Stimulated activated CD4-positive, alpha-beta T cell treated with anti-CD3 and anti-CD28 coated beads, Interleukin-2, amount 100 ng/mL, for 48 hours (primary cell): Measurements from ENCODE around the gene RASAL1.

Source experiments
- DNase-seq, 2 donors: peaks; one replicate each; pipeline ENCODE4 v3.0.0-alpha.2; 2020

Gene RASAL1, protein sequence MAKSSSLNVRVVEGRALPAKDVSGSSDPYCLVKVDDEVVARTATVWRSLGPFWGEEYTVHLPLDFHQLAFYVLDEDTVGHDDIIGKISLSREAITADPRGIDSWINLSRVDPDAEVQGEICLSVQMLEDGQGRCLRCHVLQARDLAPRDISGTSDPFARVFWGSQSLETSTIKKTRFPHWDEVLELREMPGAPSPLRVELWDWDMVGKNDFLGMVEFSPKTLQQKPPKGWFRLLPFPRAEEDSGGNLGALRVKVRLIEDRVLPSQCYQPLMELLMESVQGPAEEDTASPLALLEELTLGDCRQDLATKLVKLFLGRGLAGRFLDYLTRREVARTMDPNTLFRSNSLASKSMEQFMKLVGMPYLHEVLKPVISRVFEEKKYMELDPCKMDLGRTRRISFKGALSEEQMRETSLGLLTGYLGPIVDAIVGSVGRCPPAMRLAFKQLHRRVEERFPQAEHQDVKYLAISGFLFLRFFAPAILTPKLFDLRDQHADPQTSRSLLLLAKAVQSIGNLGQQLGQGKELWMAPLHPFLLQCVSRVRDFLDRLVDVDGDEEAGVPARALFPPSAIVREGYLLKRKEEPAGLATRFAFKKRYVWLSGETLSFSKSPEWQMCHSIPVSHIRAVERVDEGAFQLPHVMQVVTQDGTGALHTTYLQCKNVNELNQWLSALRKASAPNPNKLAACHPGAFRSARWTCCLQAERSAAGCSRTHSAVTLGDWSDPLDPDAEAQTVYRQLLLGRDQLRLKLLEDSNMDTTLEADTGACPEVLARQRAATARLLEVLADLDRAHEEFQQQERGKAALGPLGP

DNA sequence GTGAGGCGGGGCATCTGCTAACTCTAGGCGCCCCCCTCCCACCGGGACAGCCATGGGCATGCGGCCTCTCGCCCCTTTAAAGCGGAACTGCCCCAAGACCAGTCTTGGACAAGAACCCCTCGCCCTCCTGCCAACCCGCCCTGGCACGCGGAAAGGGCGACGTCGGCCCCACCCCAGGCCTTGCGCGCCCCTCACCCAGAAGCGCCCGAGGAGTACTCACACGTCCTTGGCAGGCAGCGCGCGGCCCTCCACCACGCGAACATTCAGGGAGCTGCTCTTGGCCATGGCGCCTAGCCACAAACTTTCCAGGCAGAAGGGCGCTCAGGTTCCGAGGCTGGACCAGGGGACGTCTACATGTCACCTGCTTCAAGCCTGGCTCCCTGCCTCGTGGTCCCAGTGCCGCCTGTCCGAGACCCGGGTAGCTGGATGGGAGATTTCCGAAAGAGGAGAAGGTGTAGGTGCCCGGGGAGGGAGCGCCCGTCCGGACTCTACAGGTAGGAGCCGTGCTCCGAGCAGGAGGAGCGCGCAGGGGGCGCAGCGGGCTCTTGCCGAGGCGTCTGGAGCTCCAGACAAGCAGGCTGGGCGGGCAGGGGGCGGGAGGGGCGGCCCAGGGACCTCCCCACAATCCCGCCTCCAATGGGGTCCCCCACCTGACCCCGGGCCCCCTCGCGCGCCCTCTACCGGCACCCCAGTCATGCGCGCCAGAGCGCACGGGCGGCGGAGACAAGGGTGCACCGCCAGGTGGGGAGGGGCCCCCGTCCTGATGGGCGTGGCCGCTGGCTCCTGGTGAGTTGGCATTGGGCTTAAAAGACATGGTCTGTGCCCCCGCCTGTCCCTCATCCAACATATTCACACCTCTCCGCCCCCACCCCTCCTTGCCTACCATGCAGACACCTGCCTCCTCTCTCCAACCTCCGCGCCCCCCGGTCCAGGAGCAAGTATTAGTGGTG is at the start of gene RASAL1:
TSS of gene RASAL1 (minus strand) at position 584 of the 950 bp plus-strand sequence. CDS start at position 285, 299 bp downstream.
- DNase-seq: peak; percentile 81 to 90

DNA sequence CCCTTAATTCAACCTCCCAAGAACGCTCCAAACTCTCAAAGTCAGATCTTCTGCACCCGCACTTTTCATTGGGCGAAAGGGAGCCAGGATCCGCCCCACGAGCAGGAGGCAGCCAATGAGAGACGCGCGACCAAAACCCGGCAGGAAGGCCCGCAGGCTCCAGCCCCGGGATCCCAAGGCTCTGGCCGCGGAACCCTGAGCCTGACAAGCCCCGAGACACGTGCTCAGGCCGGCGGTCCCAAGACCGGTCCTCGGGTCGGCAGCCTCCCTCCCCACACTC is 49.3 kb upstream of the RASAL1 start:
- DNase-seq: peak; percentile 78 to 81

DNA sequence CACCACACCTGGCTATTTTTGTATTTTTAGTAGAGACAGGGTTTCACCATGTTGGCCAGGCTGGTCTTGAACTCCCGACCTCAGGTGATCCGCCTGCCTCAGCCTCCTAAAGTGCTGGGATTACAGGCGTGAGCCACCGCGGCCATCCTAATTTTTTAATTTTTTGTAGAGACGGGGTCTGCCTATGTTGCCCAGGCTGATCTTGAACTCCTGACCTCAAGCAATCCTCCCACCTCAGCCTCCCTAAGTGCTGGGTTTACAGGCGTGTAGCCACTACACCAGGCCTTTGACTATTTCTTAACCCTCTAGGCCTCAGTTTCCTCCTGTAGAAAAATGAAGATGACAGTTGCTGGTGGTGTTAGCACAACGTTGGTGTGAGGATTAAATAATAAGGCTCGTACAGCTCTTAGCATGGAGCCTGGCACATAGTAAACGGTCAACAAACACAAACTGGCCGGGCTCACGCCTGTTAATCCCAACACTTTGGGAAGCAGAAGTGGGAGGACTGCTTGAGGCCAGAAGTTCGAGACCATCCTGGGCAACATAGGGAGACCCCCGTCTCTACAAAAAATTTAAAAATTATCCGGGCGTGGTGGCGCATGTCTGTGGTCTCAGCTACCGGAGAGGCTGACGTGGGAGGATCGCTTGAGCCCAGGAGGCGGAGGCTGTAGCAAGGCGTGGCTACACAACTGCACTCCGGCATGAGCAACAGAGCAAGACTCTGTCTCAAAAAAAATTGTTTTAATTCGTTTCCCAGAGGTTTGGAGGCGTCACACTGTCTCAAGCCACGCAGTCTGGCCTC is 48.7 kb upstream of the RASAL1 start:
- no peak for DNase-seq

DNA sequence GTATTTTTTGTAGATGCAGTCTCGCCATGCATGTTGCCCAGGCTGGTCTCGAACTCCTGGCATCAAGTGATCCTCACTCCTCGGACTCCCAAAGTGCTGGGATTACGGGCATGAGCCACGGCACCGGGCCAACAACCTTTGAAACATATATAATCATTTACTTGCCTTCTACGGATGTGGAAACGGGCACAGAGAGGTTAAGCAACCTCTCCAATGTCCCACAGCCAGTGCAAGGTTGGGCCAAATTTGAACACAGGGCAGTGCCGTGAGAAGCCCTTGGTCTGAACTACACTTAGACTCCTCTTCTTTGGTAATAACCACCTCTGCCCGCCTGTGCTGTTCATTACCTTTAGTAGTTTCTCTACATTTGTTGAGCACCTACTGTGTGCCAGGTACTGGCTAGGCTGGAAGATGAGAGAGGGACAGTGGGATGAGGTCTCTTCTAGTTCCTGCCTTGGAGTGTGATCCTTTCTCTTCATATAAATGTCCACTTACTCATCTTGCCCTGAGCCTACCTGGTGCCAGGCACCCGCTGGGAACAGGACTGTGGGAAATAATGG is 47.5 kb upstream of the RASAL1 start:
- DNase-seq: no peak

DNA sequence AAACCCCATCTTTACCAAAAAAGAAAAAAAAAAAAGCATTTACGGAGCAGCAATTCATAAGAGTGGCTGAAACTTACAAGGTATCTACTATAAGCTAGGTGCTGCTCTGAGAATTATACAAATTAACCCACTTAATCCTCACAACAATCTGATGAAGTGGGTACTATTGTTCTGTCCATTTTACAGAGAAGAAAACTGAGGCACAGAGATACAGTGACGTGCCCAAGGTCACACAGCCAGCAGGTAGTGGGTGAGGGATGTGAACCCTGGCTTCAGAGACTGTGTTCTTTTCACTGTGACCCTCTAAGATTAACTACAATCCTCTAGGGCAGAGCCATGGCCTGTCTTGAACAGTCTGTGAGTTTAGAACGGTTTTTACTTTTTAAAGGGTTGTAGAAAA is 46.4 kb upstream of the RASAL1 start:
- no peak for DNase-seq

DNA sequence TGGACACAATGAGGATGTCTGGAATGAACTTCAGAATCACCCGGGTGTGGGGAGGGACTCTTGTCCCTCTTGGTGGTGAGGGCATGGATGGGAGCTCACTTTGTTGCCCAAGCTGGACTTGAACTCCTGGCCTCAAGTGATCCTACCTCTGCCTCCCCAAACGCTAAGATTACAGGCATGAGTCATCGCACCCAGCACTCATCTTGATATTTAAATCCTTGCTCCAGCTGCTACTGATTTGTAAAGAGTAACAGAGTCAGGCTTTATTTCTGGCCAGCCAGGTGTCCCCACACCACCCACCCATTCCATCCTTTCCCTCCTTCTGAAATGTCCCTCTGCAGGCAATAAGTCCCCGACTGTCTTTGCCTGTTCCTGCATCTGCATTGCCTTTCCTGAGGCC is 44.8 kb upstream of the RASAL1 start:
- DNase-seq: no peak

DNA sequence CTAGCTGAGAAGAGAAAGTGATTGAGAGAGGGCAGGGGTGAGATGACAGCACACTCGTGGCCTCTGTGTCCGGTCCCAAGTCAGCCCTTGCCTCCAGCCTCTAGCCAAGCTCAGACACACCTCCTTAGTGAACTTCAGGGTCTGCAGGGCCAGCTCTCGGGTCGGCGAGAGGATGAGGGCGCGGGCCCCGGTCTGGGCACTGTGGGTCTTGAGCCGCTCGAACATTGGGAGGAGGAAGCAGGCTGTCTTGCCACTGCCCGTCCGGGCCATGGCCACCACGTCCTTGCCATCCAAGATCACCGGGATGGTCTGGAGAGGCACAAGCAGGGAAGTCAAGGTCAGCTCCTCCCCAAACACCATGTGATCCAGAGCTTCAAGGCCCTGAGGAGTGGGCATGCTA is 43.5 kb upstream of the RASAL1 start:
- no peak for DNase-seq

DNA sequence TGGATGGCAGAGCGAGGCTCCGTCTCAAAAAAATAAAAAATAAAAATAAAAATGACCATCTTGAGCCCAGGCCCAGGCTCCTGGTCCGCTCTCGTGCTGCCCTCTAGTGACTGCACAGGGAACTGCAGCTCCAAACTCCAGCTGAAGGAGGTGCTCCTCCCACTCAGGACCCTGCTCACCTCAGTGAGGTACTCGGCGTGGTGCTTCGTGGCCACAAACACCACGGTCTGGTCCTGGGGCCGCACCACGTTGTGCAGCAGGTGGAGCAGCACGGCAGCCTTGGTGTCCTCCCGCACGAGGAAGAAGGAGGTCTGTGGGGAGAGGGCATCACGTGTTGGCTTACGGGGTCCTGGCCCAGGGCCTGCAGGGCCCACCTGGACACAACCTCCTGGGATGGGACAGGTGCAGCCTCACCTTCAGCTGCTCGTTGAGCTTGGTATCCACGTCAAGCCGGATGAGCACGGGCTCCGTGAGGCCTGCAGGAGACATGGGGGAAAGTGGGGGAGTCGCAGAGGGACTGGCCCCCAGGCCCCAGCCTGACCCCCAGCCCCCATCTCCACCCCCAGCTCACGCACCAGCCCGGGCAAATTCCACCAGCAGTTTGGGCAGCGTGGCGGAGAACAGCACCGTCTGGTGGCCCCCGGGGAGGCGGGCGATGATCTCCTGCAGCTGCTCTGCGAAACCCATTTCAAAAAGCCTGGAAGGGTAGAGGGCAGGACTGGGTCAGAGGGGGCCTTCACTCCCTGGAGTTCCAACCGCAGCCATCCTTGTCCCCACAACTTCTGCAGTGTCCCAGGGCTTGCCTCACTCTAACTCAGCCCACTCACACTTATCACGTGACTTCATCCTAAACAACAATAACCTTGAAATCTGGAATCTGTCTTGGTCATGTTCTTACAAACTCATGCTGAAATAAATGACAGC is 39.2 kb upstream of the RASAL1 start:
- peak; percentile 83 to 84 for DNase-seq

DNA sequence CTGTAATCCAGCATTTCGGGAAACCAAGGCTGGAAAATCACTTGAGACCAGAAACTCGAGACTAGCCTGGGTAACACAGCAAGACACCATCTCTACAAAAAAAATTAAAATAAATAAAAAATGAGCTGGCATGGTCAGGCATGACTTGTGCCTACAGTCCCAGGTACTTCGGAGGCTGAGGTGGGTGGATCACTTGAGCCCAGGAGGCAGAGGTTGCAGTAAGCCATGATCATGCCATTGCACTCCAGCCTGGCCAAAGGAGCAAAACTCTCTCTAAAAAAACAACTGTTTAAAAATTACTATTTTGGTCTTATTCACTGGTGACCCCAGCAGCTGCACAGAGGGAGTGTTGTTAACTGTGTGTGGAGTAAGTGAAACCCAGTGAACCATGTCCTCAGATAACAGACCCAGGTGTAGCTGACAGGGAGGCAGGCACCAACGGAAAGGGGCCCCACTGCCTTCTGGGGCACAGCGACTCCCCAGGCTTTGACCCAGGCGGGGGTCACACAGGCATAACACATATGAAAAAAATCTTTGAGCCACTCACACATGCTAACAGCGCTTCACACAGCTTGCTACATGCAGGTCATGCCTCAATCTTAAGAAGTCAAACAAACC is 37.6 kb upstream of the RASAL1 start:
- no peak for DNase-seq

DNA sequence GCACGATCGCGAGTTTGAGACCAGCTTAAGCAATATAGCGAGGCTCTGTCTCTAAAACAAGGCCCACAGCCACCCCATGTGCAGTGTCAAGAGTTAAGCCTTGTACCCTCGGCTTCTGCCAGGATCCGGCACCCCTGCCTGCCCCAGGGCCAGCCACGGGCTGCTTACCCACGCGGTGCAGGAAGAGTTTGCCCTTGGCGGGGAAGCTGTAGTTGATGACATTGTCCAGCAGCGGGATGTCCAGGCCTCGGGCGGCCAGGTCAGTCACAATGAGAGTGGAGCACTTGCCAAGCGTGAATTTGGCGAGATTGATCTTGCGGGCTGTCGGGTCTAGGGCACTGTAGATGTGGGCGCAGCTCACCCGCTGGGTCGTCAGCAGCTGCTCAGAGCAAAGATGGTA is 36.6 kb upstream of the RASAL1 start:
- DNase-seq: no peak

DNA sequence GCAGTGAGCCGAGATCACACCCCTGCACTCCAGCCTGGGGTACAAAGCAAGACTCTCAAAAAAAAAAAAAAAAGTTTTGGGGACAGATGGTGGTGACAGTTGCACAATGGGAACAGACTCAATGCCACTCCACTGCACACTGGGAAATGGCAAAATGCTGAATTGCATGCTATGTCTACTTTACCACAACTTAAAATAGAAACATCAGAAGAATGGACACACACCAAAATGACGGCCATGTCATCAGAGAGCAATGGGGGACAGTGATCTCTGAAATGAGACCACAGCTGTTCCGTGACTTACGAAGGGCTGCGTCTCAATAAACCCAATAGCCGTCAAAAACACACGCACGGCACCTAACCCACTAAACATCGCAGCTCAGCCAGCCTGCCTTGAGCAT is 36.0 kb upstream of the RASAL1 start:
- DNase-seq: no peak

DNA sequence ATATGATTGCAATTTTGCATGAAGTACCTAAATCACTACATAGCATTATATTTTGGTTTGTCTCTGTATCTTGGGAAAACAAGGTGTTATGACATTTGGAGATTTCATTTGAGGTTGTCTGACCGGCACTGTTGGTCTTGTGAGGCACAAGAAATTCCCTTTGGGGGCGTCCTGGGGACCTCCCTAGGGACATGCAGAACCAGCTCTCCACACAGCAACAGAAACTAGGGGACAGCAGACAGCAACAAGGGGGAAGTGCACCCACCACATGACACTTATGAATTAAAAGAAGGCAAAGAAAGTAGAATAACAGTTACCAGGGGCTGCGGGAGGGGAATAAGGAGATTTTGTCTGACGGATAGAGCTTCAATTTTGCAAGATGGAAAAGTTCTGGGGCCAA is 35.4 kb upstream of the RASAL1 start:
- DNase-seq: no peak

DNA sequence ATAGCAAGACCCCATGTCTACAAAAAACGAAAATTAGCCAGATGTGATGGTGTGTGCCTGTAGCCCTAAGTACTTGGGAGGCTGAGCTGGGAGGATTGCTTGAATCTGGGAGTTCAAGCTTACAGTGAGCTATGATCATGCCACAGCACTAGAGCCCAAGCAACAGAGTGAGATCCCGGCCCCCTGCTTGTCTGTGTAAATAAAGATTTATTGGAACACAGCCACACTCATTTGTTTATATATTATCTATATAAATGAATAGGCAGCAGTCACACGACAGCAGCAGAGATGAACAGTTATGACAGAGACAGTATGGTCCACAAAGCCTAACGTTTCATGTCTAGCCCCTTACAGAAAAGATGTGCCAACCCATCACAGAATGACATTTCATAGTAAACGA is 34.9 kb upstream of the RASAL1 start:
- DNase-seq: no peak

DNA sequence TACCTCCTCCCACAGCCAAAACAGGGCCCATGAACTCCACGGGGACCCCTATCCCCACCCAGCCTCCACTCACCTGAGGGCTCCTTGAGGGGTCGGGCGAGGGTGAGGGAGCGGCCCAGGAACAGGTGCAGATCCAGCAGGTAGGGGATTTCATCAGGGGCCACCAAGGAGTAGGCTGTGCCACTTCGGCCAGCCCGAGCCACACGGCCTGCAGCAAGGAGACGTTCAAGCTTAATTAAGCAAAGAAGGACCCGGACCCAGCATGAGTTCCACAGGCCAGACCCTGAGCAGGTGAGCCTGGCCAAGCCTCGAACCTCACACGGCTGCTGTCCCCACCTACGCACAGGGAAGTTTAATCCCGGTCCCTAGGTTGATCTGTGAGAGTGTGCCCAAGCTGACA is 34.1 kb upstream of the RASAL1 start:
- DNase-seq: no peak

DNA sequence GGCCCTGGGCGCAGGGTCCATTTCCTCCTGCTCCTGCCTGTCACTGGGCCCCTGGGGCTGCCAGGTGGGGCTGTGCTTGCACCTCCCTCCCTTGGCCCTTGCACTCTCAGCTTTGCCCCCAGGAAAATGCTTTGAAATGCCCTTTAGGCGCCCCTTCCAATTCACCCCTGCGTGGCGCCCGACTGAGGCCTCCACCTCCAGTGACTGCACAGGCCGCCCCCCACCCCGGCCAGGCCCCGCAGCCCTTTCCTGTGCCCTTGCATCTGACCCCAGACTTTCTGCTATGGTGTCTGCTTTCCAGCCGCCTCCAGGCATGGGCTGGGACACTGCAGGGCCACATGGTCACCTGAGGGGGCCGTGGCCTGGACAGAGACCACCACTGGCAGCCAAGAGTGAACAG is 32.3 kb upstream of the RASAL1 start:
- no peak for DNase-seq

DNA sequence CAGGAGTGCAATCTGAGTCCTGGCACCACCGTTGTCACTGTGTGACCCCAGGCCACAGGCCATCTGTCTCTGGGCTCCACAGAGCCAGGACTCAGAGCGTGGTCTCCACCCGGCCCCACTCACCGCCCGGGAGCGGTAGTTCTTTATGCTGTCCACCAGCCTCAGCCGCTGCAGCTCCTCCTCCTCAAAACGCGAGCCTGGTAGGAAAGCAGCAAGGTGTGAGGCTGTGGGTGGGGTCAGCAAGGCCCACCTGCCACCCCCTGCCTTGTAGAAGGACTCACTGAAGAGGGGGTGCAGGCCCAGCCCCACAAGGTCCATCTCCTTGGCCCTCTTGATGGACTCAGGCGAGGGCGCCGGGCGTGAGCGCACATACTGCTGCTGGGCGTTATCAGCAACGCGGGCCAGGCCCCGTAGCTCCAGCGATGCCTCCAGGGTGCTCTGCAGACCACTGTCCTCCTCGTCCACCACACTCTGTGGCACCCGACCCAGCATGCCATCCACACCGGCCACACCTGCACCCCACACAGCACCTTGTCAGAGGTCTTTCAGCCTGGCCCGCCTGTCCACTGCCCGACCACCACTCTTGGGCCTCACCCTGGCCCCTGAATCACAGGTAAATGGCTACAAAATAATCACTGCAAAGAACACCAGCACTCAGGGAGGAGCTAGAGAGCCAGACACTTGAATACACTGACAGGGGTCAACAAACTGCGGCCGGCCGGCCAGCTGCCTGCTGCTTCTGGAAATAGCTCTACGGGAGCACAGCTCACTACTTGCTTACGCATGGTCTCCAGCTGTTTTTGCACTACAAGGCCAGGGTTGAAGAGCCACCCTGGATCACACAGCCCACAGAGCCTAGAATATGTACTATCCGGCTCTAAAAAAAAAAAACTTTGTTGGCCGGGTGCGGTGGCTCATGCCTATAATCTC is 30.2 kb upstream of the RASAL1 start:
- no peak for DNase-seq

DNA sequence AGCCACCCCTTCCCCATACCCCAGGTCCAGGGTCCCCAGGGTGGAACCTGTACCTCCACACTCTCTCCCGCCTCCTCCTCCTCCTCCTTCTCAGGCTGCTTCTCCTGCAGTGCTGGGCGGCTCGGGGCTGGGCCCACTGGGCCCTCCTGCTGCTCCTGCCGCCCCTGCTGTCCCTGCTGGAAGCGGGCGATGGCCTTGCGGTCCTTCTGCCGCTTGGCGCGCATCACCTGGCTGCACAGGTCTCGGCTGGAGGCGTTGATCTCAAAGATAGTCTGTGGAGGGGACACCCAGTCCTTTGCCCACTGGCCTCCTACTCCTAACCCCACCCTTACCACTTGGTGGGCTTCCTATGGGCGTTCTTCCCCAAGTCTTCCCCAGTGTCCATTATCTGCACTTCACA is 28.5 kb upstream of the RASAL1 start:
- no peak for DNase-seq

DNA sequence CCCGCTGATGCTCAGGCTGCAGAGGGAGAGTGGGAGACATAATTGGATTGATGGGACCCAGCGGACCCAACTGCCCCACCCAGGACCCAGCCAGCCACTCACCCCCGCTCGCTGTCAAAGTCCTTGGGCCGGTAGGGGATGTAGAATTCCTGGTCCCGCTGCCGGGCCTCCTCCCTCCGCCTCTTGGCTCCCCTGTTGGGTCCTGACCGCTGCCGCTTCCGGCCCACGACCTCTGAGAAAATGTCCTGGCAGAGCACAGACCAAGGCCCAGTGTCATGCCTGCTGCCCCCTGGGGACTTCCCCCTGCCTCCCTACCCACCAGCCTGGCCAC is 27.4 kb upstream of the RASAL1 start:
- DNase-seq: no peak
